ENCODE measurements around the gene SPTLC2.

Gene SPTLC2

GRCh38 chr14:77584809-77585208, 31.6 kb downstream of the SPTLC2 start:
- H3K27me3 ChIP-seq: no peaks in the 10 kb centered on the region
- peaks cover 18 to 20% of the 10 kb centered on the region in 2 experiments for H3K4me1 ChIP-seq (ENCODE audit: control insufficient read depth in 1 of 2, insufficient read depth in 1 of 2, low read depth in 1 of 2, low read length in 1 of 2)

DNA sequence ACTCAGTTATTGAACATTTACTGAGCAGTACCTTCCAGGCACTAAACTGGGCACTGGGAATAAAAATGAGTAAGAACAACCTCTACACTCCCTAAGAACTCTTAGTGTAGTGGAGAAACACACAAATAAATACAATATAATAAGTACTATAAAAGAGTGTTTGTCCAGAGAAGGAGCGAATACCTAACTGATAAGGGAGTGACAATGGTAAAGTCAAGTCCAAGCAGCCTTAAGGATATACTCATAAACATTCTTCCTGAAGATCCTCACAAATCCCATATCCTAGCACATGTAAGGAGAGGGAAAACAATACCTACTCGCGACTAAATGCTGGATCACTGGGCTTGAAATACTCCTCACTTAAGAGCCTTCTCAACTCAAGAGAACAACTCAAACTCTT, 32.8 kb downstream of the SPTLC2 start:
- no peaks in the 10 kb centered on the region for H3K27me3 ChIP-seq
- peaks cover 7 to 9% of the 10 kb centered on the region in 2 experiments for H3K4me1 ChIP-seq (ENCODE audit: control insufficient read depth in 1 of 2, insufficient read depth in 1 of 2, low read depth in 1 of 2, low read length in 1 of 2)
- no peaks in the 10 kb centered on the region for H3K9me3 ChIP-seq
- peaks cover 3% of the 10 kb centered on the region for H3K36me3 ChIP-seq
- no peak overlapping the region for H3K27ac ChIP-seq
- no peak overlapping the region for H3K4me3 ChIP-seq (ENCODE audit: low read depth in 1 of 2, low read length in 1 of 2)
- TF ChIP-seq CTCF (IDR thresholded peaks at IDR 0.05): no peak

More at GRCh38 chr14:77584809-77585208, 31.6 kb downstream of the SPTLC2 start:
- Histone ChIP-seq H3K36me3 (no peaks in the 10 kb centered on the region), H3K9me3 (no peaks in the 10 kb centered on the region), H3K4me3 (ENCODE audit: low read depth in 1 of 2, low read length in 1 of 2) (no peak overlapping the region), H3K27ac (no peak overlapping the region)
- no peak for TF ChIP-seq CTCF (IDR thresholded peaks at IDR 0.05)

DNA sequence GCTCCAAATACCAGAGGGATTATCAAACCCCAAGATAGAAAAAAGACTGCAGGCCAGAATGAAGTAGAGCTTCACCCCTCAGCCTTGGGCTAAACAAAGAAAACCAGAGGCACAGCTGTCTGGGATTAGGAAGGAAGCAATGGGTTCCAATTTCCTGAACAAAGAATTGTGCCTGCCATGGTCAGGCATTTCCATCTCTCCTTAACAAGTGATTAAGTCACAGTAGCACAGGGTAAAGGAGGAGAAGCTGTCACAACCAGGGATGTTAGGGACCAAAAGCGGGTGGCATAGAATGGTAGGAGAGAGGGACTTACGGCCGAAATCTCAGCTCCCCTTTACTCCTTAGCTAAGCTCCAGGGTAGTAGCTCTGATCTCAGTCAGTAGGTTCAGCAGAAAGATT, 33.9 kb downstream of the SPTLC2 start:
- TF ChIP-seq CTCF (IDR thresholded peaks at IDR 0.05): no peak
- Histone ChIP-seq H3K4me1 (ENCODE audit: control insufficient read depth in 1 of 2, insufficient read depth in 1 of 2, low read depth in 1 of 2, low read length in 1 of 2) (no peaks in the 10 kb centered on the region), H3K27me3 (no peaks in the 10 kb centered on the region), H3K27ac (no peak overlapping the region), H3K9me3 (no peaks in the 10 kb centered on the region), H3K36me3 (peaks cover 12% of the 10 kb centered on the region), H3K4me3 (ENCODE audit: low read depth in 1 of 2, low read length in 1 of 2) (no peak overlapping the region)

- H3K9me3 ChIP-seq: no peaks in the 10 kb centered on the region
- no peaks in the 10 kb centered on the region for H3K4me1 ChIP-seq (ENCODE audit: control insufficient read depth in 1 of 2, insufficient read depth in 1 of 2, low read depth in 1 of 2, low read length in 1 of 2)
- peak overlapping the region; percentile 1 for H3K27ac ChIP-seq
- no peak for TF ChIP-seq CTCF (IDR thresholded peaks at IDR 0.05)
- H3K4me3 ChIP-seq (ENCODE audit: low read depth in 1 of 2, low read length in 1 of 2): no peak overlapping the region
- H3K36me3 ChIP-seq: peaks cover 25% of the 10 kb centered on the region
- no peaks in the 10 kb centered on the region for H3K27me3 ChIP-seq
These were observed 35.4 kb downstream of the SPTLC2 start for GRCh38 chr14:77580964-77581505.

- Histone ChIP-seq H3K4me1 (ENCODE audit: control insufficient read depth in 1 of 2, insufficient read depth in 1 of 2, low read depth in 1 of 2, low read length in 1 of 2) (no peaks in the 10 kb centered on the region), H3K9me3 (no peaks in the 10 kb centered on the region), H3K27me3 (no peaks in the 10 kb centered on the region), H3K27ac (peak overlapping the region; percentile 1), H3K4me3 (ENCODE audit: low read depth in 1 of 2, low read length in 1 of 2) (no peak overlapping the region), H3K36me3 (peaks cover 30% of the 10 kb centered on the region)
- no peak for TF ChIP-seq CTCF (IDR thresholded peaks at IDR 0.05)
These were observed 36.0 kb downstream of the SPTLC2 start for GRCh38 chr14:77580477-77580876.

DNA sequence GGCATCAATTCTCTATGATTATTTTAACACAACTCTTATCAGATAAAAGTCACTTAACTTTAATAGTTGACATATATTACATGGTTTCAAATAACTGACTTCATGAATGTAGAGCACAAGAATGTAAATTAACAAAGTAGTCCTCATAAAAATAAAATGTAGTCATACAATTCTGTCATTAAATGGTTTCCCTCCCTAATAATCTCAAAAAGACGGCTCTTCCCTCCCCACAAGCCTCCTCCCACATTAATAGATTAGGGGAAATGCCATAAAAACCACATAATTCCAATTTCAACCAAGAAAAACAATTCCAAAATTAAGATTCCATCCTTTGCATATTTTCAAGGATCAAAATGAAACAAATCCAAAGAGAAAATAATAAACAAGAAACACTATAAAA, 36.7 kb downstream of the SPTLC2 start:
- H3K4me3 ChIP-seq (ENCODE audit: low read depth in 1 of 2, low read length in 1 of 2): no peak overlapping the region
- H3K27ac ChIP-seq: no peak overlapping the region
- H3K4me1 ChIP-seq (ENCODE audit: control insufficient read depth in 1 of 2, insufficient read depth in 1 of 2, low read depth in 1 of 2, low read length in 1 of 2): no peaks in the 10 kb centered on the region
- peaks cover 37% of the 10 kb centered on the region for H3K36me3 ChIP-seq
- no peaks in the 10 kb centered on the region for H3K9me3 ChIP-seq
- no peaks in the 10 kb centered on the region for H3K27me3 ChIP-seq
- no peak for TF ChIP-seq CTCF (IDR thresholded peaks at IDR 0.05)
